Measurements from ENCODE around the gene SFSWAP. TPM values are rescaled to one million over a fixed set of nuclear protein-coding genes. Genes with fewer than 3 reads are reported as not detected.

SFSWAP gene
- total RNA-seq, 2 experiments from 2014 or later: 51.3 TPM

DNA sequence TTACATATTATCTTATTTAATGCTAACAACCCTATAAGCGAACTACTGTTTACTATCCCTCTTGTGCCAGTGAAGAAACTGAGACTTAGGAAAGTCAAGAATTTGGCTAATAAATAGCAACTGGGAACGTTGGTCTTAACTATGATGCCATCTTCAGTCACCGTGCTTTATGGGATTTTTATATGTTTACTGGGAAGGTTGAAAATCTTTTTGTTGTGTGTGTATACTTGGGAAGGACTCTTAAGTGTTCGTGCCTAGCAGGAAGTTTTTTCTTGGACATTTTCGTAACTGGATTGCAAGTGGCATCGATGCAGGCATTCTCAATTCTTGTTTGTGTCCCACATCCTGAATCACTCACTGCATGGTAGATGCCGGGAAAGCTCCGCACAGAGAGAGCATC, 9.4 kb downstream of the SFSWAP start:
- no peak for DNase-seq
- intact Hi-C loops (cut with micrococcal nuclease): no loop called here
- Mint-ChIP-seq H3K9me3 (no peaks in the 10 kb centered on the region), H3K4me1 (ENCODE audit: low read depth) (peaks cover 15% of the 10 kb centered on the region), H3K27ac (peak overlapping the region; percentile 76), H3K4me3 (no peak overlapping the region), H3K27me3 (ENCODE audit: low read depth) (no peaks in the 10 kb centered on the region), H3K36me3 (ENCODE audit: low read depth) (peaks cover 48% of the 10 kb centered on the region)
- CTCF ChIA-PET: no interaction called here

DNA sequence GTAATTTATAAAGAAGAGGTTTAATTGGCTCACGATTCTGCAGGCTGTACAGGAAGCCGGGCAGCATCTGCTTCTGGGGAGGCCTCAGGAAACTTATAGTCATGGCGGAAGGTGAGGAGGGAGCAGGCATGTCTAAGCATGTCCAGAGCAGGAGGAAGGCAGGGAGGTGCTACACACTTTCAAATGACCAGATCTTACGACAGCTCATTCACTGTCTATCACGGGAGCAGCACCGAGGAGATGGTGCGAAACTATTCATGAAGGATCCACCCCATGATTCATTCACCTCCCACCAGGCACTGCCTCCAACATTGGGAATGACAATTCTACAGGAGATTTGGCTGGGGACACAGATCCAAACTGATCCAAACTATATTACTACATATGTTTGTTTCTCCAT, 10.0 kb downstream of the SFSWAP start:
- H3K27me3 Mint-ChIP-seq (ENCODE audit: low read depth): no peaks in the 10 kb centered on the region
- DNase-seq: no peak
- H3K4me1 Mint-ChIP-seq (ENCODE audit: low read depth): peaks cover 15% of the 10 kb centered on the region
- H3K36me3 Mint-ChIP-seq (ENCODE audit: low read depth): peaks cover 48% of the 10 kb centered on the region
- H3K4me3 Mint-ChIP-seq: no peak overlapping the region
- intact Hi-C loops (cut with micrococcal nuclease): no loop called here
- H3K9me3 Mint-ChIP-seq: no peaks in the 10 kb centered on the region
- H3K27ac Mint-ChIP-seq: peak overlapping the region; percentile 76
- CTCF ChIA-PET: no interaction called here

DNA sequence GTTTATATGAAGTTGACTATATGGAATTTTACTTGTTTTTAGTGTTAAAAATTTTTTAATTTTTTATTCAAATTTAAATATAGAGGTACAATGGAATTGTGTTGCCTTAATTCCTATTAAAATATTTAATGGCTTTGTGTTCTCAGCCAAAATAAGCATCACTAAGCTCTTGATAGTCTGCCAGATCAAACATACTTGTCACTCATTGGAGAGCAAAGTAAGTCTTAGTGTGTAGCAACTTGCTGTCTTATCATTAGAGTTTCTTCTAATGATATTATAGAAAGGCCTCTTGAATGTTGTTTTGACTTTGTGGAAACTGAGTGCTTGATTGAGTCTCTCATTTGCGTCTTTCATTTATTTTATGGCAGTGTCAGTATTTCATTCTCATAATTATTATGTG, 10.7 kb downstream of the SFSWAP start:
- Mint-ChIP-seq H3K27me3 (ENCODE audit: low read depth) (no peaks in the 10 kb centered on the region), H3K36me3 (ENCODE audit: low read depth) (peaks cover 44% of the 10 kb centered on the region), H3K4me1 (ENCODE audit: low read depth) (peaks cover 15% of the 10 kb centered on the region), H3K27ac (peak overlapping the region; percentile 21), H3K9me3 (no peaks in the 10 kb centered on the region), H3K4me3 (no peak overlapping the region)
- CTCF ChIA-PET: no interaction called here
- intact Hi-C loops (cut with micrococcal nuclease): no loop called here
- no peak for DNase-seq

DNA sequence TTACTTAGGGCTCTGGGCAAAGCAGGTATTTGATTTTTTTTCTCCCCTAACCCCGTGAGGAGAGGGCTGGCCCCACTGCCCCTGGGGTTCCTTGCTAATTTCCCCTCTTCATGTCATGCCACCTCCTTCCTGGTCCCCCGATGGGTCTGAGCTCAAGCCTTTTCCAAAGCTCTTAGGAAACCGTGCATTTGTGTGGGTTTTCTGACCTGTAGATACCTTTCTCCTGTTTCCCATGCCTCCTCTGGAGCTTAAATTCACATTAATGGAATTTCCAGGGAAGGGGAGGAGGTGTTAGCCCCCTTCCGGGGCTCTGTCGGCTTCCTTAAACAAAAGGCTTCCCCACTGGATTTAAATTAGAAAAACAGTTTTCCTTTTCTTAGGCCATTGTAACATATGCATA, 12.6 kb downstream of the SFSWAP start:
- CTCF ChIA-PET: no interaction called here
- no peaks in the 10 kb centered on the region for H3K9me3 Mint-ChIP-seq
- H3K27me3 Mint-ChIP-seq (ENCODE audit: low read depth): no peaks in the 10 kb centered on the region
- peaks cover 41% of the 10 kb centered on the region for H3K36me3 Mint-ChIP-seq (ENCODE audit: low read depth)
- H3K4me3 Mint-ChIP-seq: no peak overlapping the region
- no peak overlapping the region for H3K27ac Mint-ChIP-seq
- peaks cover 15% of the 10 kb centered on the region for H3K4me1 Mint-ChIP-seq (ENCODE audit: low read depth)
- intact Hi-C loops (cut with micrococcal nuclease): no loop called here
- DNase-seq: no peak

DNA sequence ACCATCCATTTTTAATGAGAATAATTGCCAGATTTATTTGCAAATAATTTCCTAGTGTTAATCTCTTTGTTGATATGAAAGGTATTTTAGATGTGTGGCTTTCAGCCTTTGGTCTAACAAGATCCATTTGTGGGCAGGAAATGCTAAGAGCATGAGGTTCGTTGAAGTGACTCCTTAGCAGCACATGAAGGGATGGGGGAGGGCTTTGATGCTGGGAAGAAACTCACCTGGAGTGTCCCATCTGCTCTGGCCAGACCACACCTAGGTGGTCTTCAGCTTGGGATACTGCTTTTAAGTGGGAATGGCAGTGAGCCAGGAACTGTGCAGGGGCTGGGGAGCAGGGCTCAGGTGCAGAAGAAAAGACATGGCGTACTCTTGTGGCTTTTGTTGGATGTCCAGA, 13.6 kb downstream of the SFSWAP start:
- H3K36me3 Mint-ChIP-seq (ENCODE audit: low read depth): peaks cover 43% of the 10 kb centered on the region
- H3K27ac Mint-ChIP-seq: no peak overlapping the region

DNA sequence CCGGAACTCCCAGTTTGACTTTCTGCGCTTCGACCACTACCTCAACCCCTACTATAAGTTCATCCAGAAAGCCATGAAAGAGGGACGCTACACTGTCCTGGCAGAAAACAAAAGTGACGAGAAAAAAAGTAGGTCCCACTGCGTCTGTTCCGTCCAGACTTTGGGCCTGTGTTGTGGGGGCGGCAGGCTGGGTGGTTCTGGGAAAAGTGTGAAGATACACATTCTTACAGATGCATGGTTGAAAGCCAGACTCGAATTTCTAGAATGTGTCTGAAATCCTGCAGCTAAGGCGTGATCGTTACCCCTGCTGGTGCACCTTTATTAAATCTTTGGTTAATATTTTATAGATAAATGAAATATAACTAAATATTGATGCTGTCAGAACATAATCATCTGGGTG, 14.6 kb downstream of the SFSWAP start:
- CTCF ChIA-PET: interaction anchor here (0.7 kb wide), 3 partner anchors 11 to 252 kb away, joined by 3 to 5 read pairs (median 4); no protein-coding TSS in a partner anchor
- Mint-ChIP-seq H3K4me1 (ENCODE audit: low read depth) (peaks cover 15% of the 10 kb centered on the region), H3K27ac (no peak overlapping the region), H3K36me3 (ENCODE audit: low read depth) (peaks cover 41% of the 10 kb centered on the region), H3K4me3 (no peak overlapping the region), H3K27me3 (ENCODE audit: low read depth) (no peaks in the 10 kb centered on the region), H3K9me3 (no peaks in the 10 kb centered on the region)
- no peak for DNase-seq
- intact Hi-C loops (cut with micrococcal nuclease): no loop called here

More for the DNA sequence above, 13.6 kb downstream of the SFSWAP start:
- no peaks in the 10 kb centered on the region for H3K9me3 Mint-ChIP-seq
- peaks cover 15% of the 10 kb centered on the region for H3K4me1 Mint-ChIP-seq (ENCODE audit: low read depth)
- intact Hi-C loops (cut with micrococcal nuclease): no loop called here
- DNase-seq: no peak
- no peaks in the 10 kb centered on the region for H3K27me3 Mint-ChIP-seq (ENCODE audit: low read depth)
- CTCF ChIA-PET: no interaction called here
- H3K4me3 Mint-ChIP-seq: no peak overlapping the region

DNA sequence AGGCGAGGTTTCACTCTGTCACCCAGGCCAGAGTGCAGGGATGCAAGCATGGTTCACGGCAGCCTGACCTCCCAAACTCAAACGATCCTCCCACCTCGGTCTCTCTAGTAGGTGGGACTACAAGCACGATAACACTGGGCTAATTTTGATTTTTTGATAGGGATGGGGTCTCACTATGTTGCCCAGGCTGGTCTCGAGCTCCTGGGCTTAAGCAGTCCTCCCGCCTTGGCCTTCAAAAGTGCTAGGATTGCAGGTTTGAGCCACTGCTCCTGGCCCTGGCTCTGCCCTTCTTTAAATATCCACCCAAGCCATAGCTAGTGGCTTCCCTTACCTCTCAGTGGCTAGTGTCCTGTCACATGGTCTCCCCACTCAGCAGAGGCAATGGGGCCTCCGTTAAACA, 17.8 kb downstream of the SFSWAP start:
- no peak overlapping the region for H3K4me3 Mint-ChIP-seq
- H3K9me3 Mint-ChIP-seq: no peaks in the 10 kb centered on the region
- H3K27me3 Mint-ChIP-seq (ENCODE audit: low read depth): no peaks in the 10 kb centered on the region
- no peak for DNase-seq
- CTCF ChIA-PET: no interaction called here
- H3K36me3 Mint-ChIP-seq (ENCODE audit: low read depth): peaks cover 36% of the 10 kb centered on the region
- intact Hi-C loops (cut with micrococcal nuclease): no loop called here
- no peak overlapping the region for H3K27ac Mint-ChIP-seq
- no peaks in the 10 kb centered on the region for H3K4me1 Mint-ChIP-seq (ENCODE audit: low read depth)

DNA sequence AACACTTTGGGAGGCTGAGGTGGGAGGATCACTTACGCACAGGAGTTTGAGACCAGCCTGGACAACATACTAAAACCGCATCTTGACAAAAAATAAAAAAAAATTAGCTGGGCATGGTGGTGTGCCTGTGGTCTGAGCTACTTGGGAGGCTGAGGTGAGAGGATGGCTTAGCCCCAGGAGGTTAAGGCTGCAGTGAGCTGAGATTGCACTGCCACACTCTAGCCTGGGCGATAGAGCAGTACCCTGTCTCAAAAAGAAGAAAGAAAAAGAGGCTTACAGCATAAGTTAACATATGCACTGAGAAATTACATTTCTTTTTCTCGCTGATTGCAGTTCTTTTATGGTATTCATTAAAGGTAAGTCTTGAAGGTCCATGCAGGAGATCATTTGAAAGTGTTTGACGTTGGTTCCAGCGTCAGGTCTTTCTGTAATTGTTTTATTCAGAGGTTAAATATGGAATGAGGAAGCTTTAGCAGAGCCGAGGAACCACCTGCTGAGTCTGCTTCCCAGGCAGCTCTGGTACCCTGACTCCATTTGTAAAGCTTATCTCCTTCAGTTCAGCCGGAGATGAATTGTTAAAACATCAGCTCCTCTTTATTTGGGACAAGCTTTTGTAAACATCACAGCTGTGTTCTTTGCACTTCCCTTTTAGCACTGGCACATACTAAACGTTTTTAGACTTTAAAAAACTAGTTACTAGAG, 18.5 kb downstream of the SFSWAP start:
- Mint-ChIP-seq H3K4me3 (no peak overlapping the region), H3K9me3 (no peaks in the 10 kb centered on the region), H3K4me1 (ENCODE audit: low read depth) (no peaks in the 10 kb centered on the region), H3K27ac (no peak overlapping the region), H3K27me3 (ENCODE audit: low read depth) (no peaks in the 10 kb centered on the region), H3K36me3 (ENCODE audit: low read depth) (peaks cover 37% of the 10 kb centered on the region)
- CTCF ChIA-PET: interaction anchor here (1.2 kb wide), 1 partner anchor 26 kb away, joined by 3 read pairs; no protein-coding TSS in a partner anchor
- intact Hi-C loops (cut with micrococcal nuclease): no loop called here
- DNase-seq: no peak

DNA sequence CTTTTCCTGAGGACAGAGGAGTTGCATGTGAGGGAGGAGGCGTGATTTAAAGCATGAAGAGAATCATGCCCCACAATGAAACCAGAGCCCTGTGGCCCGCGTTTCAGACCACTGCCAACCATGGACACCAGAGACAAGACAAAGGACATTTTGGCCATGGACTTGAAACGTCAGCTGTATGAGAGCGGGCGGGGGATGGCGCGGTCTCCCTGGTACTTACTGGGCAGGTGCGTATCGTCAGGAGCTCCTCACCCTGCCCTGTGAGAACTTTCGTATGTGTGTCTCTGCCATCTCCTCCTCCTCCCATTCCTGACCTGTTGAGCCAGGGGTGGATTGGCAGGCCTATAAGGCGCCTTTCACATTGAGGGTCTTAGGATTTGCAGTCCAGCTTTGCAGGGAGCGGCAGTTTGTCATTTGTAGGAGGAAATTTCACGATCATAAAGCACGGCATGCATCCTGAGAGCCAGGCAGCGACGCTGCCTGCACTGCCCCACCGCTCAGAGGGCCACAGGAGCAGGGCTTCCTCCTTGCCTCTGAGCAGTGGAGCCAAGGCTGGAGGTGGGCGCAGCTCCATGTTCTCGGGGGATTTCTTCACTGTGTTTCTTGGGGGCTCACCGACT, 22.2 kb downstream of the SFSWAP start:
- intact Hi-C loops (cut with micrococcal nuclease): no loop called here
- CTCF ChIA-PET: no interaction called here
- no peak overlapping the region for H3K27ac Mint-ChIP-seq
- H3K27me3 Mint-ChIP-seq (ENCODE audit: low read depth): no peaks in the 10 kb centered on the region
- peaks cover 23% of the 10 kb centered on the region for H3K36me3 Mint-ChIP-seq (ENCODE audit: low read depth)
- H3K4me3 Mint-ChIP-seq: no peak overlapping the region
- no peaks in the 10 kb centered on the region for H3K4me1 Mint-ChIP-seq (ENCODE audit: low read depth)
- DNase-seq: no peak
- no peaks in the 10 kb centered on the region for H3K9me3 Mint-ChIP-seq

DNA sequence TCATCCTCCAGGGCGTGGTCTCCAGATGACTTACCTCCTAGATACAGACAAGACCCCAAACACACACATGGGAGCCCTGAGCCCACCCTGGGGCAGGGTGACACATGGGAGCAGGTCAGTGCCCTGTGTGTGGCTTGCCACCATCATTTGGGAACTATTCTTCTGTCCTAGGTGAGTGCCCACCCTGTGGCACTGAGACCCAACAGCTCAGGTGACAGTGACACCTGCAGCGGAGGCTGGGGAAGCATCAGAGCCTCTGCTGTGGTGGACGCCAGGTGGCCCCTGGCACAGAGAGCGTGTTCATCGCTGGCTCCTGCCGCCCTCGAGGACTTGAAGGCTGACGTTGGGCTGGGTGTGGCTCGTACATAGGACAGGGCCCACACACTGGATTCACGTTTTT, 23.0 kb downstream of the SFSWAP start:
- H3K27me3 Mint-ChIP-seq (ENCODE audit: low read depth): no peaks in the 10 kb centered on the region
- DNase-seq: no peak
- H3K4me1 Mint-ChIP-seq (ENCODE audit: low read depth): no peaks in the 10 kb centered on the region
- H3K36me3 Mint-ChIP-seq (ENCODE audit: low read depth): peaks cover 22% of the 10 kb centered on the region
- CTCF ChIA-PET: no interaction called here
- no peak overlapping the region for H3K27ac Mint-ChIP-seq
- H3K4me3 Mint-ChIP-seq: no peak overlapping the region
- intact Hi-C loops (cut with micrococcal nuclease): no loop called here
- no peaks in the 10 kb centered on the region for H3K9me3 Mint-ChIP-seq

DNA sequence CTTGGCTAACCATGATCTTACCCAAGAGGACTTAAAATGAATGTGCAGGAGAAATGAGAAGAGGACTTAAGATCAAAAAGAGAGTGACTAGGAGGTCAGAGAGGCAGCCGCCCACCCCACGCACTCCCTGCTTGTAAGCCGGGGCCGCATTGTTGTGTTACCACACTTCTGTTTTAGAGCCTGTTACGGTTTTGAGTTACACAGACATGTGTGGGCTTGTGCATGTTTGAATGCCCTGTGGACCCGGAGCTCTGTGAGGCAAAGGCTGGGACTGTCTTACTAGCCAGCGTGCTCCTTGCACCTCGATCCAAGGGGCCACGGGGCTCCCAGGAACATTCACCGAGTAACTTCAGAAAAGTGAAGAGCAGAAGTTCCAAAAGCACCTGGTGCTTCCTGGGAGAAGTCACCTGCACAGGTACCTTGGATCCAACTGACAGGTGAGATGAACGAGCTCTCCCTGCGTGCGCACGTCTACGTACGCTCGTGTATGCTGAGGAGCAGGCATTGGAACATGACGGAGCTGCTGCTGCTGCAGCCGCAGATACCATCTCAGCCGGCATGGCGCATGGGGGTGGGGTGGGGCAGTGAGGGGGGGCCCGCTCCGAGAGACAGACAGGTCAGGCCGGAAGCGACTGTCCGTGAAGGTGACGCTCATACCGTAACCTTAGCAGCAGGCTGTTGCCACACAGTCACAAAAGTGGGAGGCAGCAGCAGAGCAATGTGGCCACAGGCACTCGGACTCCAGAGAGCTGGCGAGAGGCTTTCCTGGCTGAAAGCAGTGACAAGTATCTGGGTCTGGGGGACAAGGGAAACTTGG, 23.7 kb downstream of the SFSWAP start:
- CTCF ChIA-PET: no interaction called here
- DNase-seq: no peak
- peaks cover 16% of the 10 kb centered on the region for H3K36me3 Mint-ChIP-seq (ENCODE audit: low read depth)
- H3K4me3 Mint-ChIP-seq: no peak overlapping the region
- H3K4me1 Mint-ChIP-seq (ENCODE audit: low read depth): no peaks in the 10 kb centered on the region
- peak overlapping the region; percentile 60 for H3K27ac Mint-ChIP-seq
- H3K9me3 Mint-ChIP-seq: no peaks in the 10 kb centered on the region
- intact Hi-C loops (cut with micrococcal nuclease): no loop called here
- no peaks in the 10 kb centered on the region for H3K27me3 Mint-ChIP-seq (ENCODE audit: low read depth)

DNA sequence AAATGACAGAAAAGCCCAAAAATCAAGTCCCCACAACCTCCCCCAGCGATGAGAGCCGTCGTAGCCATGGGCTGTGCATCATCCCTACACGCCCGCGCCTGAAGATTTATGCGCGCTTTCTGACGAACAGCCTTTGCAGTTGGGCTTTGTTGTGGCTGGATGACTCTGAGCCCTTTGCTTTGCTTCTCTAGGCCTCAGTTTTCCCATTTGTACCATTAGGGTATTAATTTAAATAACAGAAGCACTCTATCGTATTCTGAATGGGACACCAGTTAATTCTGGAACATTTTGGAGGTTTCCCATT, 24.2 kb downstream of the SFSWAP start:
- H3K4me1 Mint-ChIP-seq (ENCODE audit: low read depth): no peaks in the 10 kb centered on the region
- no peaks in the 10 kb centered on the region for H3K27me3 Mint-ChIP-seq (ENCODE audit: low read depth)
- no peak overlapping the region for H3K27ac Mint-ChIP-seq
- intact Hi-C loops (cut with micrococcal nuclease): no loop called here
- no peaks in the 10 kb centered on the region for H3K9me3 Mint-ChIP-seq
- no peak for DNase-seq
- H3K36me3 Mint-ChIP-seq (ENCODE audit: low read depth): peaks cover 20% of the 10 kb centered on the region
- CTCF ChIA-PET: no interaction called here
- no peak overlapping the region for H3K4me3 Mint-ChIP-seq

Data from activated naive CD4-positive, alpha-beta T cell treated with anti-CD3 and anti-CD28 coated beads for 36 hours (primary cell).